ENCODE results near the gene WDR81.
A peak's percentile ranks its signal among the peaks of the same experiment; 100 is the strongest.
"Not testable (repeated sequence)": the region's sequence is repeated elsewhere in the genome, so short reads cannot be mapped to it uniquely, and the experiment has no call there.

WDR81 gene

GRCh38 chr17:1724351-1724868, at the start of gene WDR81:
TSS of gene WDR81 (plus strand) at chr17:1724704. CDS start at chr17:1724960, 256 bp downstream.
- DNase-seq = peak; percentile 82

GRCh38 chr17:1676401-1676800, 48.1 kb upstream of the WDR81 start:
- DNase-seq = no peak

GRCh38 chr17:1683459-1683858, 41.0 kb upstream of the WDR81 start:
- no peak for DNase-seq

DNA sequence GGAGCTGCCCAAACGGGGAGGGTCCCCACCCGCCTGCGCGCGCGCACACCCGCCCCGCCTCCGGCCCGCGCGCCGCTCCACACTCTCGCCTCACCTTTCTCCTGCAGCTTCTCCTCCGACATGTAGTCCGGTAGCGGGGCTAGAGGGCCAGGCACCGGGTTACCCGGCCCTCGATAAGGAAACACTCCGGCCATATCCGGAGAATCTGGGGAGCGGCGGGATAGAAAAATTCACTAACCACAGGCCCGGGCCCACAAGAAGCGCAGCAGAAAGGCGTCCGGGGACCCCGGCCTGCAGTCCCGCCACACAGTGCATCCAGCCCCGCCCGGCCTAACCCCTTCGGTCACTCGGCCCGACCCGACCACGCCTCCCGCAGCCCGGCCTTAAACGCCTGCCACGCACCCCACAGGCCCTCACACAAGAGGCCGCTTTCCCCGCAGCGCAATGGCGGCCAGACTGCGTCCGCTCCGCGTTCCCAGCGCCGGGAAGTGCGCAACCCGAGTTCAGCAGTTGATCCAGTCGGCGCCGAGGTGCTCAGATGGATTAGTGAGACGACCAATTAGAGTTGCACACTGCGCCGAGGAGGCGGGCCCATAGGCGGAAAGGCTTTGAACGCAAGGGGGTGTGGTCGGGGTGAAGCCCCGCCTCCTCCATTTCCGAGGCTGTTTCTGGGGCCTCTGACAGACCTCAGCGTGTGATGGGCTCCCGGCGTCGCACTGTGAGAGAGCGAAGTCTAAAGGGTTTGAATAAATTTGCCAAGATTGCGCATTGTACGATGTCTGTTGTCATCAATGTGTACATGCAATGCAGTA, 39.9 kb upstream of the WDR81 start, which contains the start of gene PRPF8:
TSS of gene PRPF8 (minus strand) at position 490 of the 812 bp plus-strand sequence. CDS start at position 194, 296 bp downstream.
- peak; percentile 98 for DNase-seq

GRCh38 chr17:1686086-1686485, 38.4 kb upstream of the WDR81 start:
- no peak for DNase-seq

GRCh38 chr17:1688405-1688804, 36.1 kb upstream of the WDR81 start:
- DNase-seq = not testable (repeated sequence)

DNA sequence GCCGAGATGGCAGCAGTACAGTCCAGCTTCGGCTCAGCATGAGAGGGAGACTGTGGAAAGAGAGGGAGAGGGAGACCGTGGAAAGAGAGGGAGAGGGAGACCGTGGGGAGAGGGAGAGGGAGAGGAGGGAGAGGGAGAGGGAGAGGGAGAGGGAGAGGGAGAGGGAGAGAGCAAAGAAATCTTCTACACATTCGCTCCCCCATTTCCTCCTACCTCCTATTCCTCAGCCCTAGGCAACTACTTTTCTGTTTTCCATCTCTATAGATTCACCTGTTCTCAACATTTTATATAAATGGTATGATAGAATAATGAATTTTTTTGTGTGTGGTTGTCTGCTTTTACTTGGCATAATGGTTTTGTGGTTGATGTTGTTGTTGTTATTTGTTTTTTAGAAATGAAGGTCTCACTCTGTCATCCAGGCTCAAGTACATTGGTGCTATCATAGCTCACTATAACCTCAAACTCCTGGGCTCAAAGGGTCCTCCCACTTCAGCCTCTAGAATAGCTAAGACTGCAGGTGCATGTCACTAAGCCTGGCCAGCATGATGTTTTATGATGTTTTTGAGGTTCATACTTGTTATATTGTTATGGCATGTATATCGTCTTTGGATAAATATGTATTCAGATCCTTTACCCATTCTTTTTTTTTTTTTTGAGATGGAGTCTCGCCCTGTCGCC, 33.8 kb upstream of the WDR81 start:
- no peak for DNase-seq

DNA sequence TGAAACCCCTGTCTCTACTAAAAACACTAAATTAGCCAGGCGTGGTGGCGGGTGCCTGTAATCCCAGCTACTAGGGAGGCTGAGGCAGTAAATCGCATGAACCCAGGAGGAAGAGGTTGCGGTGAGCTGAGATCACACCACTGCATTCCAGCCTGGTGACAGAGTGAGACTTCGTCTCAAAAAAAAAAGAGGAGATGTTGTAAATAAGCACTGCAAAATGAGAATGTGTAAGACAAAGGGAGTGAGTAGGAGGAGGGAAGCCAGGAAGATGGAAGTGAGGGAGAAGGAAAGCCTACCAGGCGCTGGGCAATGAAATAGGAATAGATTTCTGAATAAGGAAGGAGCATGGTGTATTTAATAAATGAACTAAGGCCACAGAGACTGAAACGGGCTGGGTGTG, 31.2 kb upstream of the WDR81 start:
- DNase-seq = no peak

DNA sequence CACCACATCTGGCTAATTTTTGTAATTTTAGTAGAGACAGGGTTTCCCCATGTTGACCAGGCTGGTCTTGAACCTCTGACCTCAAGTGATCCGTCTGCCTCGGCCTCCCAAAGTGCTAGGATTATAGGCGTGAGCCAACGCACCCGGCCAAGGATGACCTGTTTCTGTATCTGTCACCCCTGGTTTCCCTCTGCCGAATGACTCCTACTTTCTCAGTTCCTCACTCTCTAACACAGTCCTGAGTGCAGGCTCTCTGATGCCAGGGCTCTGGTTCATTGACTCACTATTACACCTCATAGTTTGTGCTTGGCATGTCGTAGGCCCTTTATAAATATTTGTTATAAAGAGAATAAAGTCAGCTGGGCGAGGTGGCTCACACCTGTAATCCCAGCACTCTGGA, 29.1 kb upstream of the WDR81 start:
- DNase-seq = no peak

- no peak for DNase-seq
These were observed 26.8 kb upstream of the WDR81 start for GRCh38 chr17:1697681-1698080.

DNA sequence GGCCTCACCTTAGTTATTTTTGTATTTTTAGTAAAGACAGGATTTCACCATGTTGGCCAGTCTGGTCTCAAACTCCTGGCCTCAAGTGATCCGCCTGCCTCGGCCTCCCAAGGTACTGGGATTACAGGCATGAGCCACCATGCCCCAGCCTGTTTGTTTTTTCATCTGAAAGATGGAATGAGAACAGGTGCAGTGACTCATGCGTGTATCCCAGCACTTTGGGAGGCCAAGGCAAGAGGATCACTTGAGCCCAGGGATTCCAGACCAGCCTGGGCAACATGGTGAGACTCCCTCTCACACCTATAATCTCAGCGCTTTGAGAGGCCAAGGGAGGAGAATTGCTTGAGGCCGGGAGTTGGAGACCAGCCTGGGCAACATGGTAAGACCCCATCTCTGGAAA, 24.6 kb upstream of the WDR81 start:
- not testable (repeated sequence) for DNase-seq

DNA sequence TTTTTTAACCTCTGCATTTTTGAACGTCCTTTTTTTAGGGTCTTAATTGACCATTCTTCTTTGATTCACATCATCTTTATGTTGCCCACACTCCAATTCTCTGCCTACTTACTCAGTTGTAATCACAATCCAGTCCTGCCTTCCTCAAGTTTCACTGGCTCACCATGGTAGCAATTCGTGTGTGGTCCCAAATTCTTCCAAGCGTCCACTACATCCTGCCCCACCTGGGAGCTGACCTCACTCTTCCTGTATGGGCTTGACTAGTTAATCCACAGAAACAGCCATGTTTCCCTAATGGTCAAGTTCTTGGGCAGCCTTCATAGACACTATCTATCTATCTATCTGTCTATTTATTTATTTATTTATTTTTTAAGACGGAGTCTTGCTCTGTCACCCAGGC, 21.4 kb upstream of the WDR81 start:
- no peak for DNase-seq

DNA sequence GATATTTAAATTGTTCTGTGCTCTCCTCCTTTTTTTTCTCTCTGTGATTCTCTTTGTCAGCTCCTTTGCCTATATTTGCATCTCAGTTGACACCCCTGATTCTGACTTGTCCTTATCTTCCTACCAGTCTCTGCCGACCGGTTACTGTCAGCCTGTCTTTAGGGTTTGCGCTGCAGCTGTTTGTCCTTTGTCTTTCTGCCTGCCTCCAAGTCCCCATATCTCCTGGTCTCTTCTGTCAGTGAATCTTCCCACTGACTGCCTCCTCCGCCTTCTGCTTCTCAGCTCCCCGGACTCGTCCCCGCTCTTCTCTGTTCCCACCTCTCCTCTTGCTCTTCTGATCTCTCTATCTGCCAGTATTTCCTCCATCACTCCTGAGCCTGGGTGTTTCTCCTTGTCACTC, 19.5 kb upstream of the WDR81 start:
- no peak for DNase-seq

- no peak for DNase-seq
These were observed 17.4 kb upstream of the WDR81 start for GRCh38 chr17:1707107-1707506.

DNA sequence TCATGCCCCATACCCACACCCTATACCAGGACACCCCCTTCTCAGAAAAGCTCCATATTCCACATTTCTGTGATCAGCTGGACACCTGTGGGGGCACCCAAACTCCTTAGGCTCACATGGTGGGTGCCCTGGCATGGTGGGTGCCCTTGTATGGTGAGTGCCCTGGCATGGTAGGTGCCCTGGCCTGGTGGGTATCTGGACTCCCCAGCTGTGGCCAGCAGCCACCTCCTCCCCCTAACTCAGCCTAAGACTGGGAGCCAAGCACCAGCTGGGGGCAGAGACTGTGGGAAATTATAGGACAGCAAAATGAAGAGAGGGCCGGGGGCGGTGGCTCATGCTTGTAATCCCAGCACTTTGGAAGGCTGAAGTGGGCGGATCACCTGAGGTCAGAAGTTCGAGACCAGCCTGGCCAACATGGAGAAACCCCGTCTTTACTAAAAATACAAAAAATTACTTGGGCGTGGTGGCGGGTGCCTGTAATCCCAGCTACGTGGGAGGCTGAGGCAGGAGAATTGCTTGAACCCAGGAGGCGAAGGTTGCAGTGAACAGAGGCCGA, 15.6 kb upstream of the WDR81 start:
- DNase-seq = not testable (repeated sequence)

- DNase-seq = no peak
These were observed 15.0 kb upstream of the WDR81 start for GRCh38 chr17:1709403-1709951.

DNA sequence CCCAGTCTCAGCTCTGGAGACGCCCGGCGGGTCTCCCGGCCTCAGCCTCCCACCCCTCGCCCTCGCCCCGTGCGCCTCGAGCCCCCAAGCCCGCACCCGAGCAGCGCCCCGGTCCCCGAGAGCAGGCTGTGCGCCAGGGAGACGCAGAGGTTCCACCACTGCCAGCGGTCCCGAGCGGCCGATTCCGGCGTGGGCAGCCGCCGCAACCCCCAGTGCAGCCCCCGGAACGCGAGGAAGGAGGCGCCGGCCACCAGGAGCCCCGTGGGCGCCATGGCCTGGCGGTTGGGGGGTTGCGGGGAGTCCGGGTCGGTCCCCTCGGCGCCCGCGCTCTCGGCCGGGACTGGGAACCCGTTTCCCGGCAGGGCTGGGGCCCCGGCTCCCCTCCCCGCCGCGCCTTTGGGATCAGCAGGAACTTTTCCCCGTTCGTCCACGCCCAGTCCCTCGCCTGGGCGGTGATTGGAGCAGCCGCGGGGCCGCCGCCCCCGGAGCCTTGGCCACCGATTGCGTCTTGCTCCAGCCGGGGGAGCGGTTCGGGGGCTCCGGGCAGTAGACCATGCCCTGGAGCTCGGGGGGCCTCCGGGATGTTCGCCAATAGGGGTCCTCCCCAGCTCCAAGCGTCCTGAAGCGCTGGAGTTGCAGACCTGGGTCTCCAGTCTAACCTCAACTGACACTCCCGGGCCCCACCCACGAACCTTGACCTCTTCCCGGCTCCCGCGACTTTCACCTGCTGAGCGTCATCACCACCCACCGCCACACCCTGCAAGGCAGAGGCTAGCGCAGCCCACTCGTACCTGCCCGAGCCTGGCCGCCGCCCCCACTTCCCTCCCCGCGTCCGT, 14.3 kb upstream of the WDR81 start, which contains the start of gene TLCD2:
TSS of gene TLCD2 (minus strand) at position 407 of the 836 bp plus-strand sequence. CDS start at position 272, 135 bp downstream.
- peak; percentile 48 for DNase-seq

DNA sequence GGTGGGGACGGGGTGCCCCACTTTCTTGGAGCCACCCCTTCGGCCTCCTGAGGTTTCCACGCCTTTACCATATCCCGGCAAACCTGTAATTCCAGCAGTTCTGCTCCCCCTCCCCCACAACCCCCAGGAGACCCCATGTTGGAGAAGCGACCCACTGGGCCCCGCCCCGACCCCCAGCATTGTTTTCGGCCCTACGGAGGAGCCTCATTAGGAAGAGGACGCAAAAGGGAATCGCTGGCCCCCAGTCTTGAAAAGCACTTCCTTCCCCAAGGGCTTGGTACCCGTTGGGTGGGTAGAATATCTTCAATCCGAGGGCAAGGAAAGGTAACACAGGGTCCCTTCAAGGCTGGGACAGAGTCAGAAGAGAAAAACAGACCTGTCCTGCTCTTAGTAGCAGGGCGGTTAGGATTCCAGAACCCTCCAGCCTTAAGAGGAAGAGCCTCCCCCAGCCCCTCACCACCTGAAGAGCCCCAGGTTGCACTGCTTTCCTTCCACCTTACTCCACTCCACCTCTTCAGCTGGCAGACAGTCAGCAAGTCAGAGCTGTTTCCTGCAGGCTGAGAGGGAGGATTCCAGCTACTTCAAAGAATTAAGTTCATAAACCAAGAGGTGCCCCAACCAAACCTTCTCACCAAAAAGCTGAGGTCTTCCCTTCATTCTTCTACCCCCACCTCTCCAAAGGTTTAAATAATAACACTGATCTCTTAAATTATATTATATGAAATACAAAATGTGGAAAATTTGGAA, 13.5 kb upstream of the WDR81 start:
- DNase-seq = no peak

GRCh38 chr17:1711804-1712203, 12.7 kb upstream of the WDR81 start:
- DNase-seq = no peak

GRCh38 chr17:1712271-1712670, 12.2 kb upstream of the WDR81 start:
- no peak for DNase-seq

GRCh38 chr17:1713160-1713877, 11.2 kb upstream of the WDR81 start:
- DNase-seq = no peak
